ENCODE data around the gene SART3.

- TF ChIP-seq LCORL (IDR thresholded peaks at IDR 0.05) (no peak), LCORL (CRISPR knock-in tag; IDR thresholded peaks at IDR 0.05) (no peak), THRA (CRISPR knock-in tag; IDR thresholded peaks at IDR 0.05; ENCODE audit: borderline replicate concordance) (no peak), POLR2A (IDR thresholded peaks at IDR 0.05; ENCODE audit: insufficient read depth in 1 of 2, low read depth in 2 of 2, low read length in 2 of 2) (no peak), POLR2AphosphoS2 (IDR thresholded peaks at IDR 0.05; ENCODE audit: low read depth, low read length) (no peak), NCOA2 (CRISPR knock-in tag; IDR thresholded peaks at IDR 0.05) (no peak), XBP1 (CRISPR knock-in tag; IDR thresholded peaks at IDR 0.05) (no peak), PCBP1 (IDR thresholded peaks at IDR 0.05; ENCODE audit: borderline replicate concordance, low read depth, low read length) (no peak), CTCF (CRISPR knock-in tag; IDR thresholded peaks at IDR 0.05) (no peak), JUNB (CRISPR knock-in tag; IDR thresholded peaks at IDR 0.05; ENCODE audit: borderline replicate concordance) (no peak), HCFC1 (IDR thresholded peaks at IDR 0.05; ENCODE audit: low read depth, low read length) (no peak), RAD21 (CRISPR knock-in tag; IDR thresholded peaks at IDR 0.05) (no peak), POLR2G (IDR thresholded peaks at IDR 0.05; ENCODE audit: low read depth, low read length) (no peak), MEIS2 (CRISPR knock-in tag; IDR thresholded peaks at IDR 0.05) (no peak)
These were observed 35.3 kb downstream of the SART3 start for GRCh38 chr12:108525681-108526080.

Data from HepG2 (cell line).